Neural cell (in vitro differentiated cells): ENCODE results near the gene SLC25A11.

Experiments used
- MXI1 ChIP-seq: fragments of 450-650 bp; conservative IDR thresholded peaks from 2 replicates; pipeline ENCODE4 v1.6.1; 2014; ENCODE audit warnings: antibody characterized with exemption, mild to moderate bottlenecking; ENCODE audit not compliant: poor library complexity, severe bottlenecking
- POLR2AphosphoS5 ChIP-seq: IDR thresholded peaks from 2 replicates; pipeline ENCODE4 v1.6.1; 2012
- RAD21 ChIP-seq: fragments of 450-650 bp; conservative IDR thresholded peaks from 2 replicates; pipeline ENCODE4 v1.6.1; 2014; ENCODE audit warnings: antibody characterized with exemption, mild to moderate bottlenecking, moderate library complexity
- TAF1 ChIP-seq: IDR thresholded peaks from 2 replicates; pipeline ENCODE4 v1.6.1; 2012; ENCODE audit warnings: low read depth
- TF ChIP-seq, protein P1 (sequence below): fragments of 450-650 bp; IDR thresholded peaks from 2 replicates; pipeline ENCODE4 v1.5.1; 2014; ENCODE audit warnings: antibody characterized with exemption, mild to moderate bottlenecking, moderate library complexity; ENCODE audit not compliant: poor library complexity, severe bottlenecking
- TF ChIP-seq, protein P2 (sequence below): IDR thresholded peaks from 2 replicates; pipeline ENCODE4 v1.6.1; 2012; ENCODE audit warnings: borderline replicate concordance

DNA sequence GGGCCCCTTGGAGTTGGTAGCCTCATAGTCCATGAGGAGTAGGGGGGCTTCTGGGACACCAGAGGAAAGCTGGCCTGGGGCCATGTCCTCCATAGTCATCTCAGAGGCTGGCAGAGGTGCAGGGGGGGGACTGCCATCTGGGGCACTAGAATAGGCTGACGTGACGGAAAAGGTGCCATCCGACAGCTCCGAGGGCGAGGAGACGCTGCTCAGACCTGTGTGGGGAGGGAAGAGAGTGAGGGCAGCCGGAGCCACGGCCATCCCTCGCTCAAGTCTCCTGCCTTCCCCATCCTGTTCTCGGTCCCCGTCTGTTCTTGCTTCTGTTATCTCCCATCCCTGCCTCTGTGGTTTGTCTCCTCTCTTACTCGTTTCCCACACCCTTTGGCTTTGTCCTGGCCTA lies 32.5 kb upstream of the SLC25A11 start:
- TF ChIP-seq, protein P1, sequence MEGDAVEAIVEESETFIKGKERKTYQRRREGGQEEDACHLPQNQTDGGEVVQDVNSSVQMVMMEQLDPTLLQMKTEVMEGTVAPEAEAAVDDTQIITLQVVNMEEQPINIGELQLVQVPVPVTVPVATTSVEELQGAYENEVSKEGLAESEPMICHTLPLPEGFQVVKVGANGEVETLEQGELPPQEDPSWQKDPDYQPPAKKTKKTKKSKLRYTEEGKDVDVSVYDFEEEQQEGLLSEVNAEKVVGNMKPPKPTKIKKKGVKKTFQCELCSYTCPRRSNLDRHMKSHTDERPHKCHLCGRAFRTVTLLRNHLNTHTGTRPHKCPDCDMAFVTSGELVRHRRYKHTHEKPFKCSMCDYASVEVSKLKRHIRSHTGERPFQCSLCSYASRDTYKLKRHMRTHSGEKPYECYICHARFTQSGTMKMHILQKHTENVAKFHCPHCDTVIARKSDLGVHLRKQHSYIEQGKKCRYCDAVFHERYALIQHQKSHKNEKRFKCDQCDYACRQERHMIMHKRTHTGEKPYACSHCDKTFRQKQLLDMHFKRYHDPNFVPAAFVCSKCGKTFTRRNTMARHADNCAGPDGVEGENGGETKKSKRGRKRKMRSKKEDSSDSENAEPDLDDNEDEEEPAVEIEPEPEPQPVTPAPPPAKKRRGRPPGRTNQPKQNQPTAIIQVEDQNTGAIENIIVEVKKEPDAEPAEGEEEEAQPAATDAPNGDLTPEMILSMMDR, result no peak
- no peak for TF ChIP-seq TAF1
- no peak for TF ChIP-seq RAD21
- TF ChIP-seq, protein P2, sequence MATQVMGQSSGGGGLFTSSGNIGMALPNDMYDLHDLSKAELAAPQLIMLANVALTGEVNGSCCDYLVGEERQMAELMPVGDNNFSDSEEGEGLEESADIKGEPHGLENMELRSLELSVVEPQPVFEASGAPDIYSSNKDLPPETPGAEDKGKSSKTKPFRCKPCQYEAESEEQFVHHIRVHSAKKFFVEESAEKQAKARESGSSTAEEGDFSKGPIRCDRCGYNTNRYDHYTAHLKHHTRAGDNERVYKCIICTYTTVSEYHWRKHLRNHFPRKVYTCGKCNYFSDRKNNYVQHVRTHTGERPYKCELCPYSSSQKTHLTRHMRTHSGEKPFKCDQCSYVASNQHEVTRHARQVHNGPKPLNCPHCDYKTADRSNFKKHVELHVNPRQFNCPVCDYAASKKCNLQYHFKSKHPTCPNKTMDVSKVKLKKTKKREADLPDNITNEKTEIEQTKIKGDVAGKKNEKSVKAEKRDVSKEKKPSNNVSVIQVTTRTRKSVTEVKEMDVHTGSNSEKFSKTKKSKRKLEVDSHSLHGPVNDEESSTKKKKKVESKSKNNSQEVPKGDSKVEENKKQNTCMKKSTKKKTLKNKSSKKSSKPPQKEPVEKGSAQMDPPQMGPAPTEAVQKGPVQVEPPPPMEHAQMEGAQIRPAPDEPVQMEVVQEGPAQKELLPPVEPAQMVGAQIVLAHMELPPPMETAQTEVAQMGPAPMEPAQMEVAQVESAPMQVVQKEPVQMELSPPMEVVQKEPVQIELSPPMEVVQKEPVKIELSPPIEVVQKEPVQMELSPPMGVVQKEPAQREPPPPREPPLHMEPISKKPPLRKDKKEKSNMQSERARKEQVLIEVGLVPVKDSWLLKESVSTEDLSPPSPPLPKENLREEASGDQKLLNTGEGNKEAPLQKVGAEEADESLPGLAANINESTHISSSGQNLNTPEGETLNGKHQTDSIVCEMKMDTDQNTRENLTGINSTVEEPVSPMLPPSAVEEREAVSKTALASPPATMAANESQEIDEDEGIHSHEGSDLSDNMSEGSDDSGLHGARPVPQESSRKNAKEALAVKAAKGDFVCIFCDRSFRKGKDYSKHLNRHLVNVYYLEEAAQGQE, result no peak
- no peak for TF ChIP-seq MXI1
- TF ChIP-seq POLR2AphosphoS5, result no peak
